ENCODE measurements around the gene CD44.

DNA sequence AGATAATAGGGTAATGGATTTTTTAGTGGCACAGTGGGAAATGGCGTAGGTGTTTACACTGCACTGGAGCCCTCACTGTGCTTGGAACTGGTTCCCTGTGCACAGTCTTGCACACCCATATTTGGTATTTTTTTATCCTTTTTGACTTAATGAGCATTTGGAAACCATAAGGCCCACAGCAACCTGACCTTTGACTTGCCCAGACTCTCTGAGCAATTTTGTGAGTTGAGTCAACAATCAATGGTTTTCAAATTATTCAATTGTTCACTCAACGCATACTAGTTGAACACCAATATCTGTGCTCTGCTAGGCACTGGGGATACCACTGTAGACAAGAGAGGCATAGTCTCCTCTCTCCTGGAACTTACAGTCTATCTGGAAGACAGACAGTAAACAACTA, 14.3 kb downstream of the CD44 start:
- TF ChIP-seq CTCF (conservative IDR thresholded peaks at IDR 0.05; ENCODE audit: low read depth, low read length) (no peak), EZH2 (IDR thresholded peaks at IDR 0.05; ENCODE audit: borderline replicate concordance, low read depth, low read length, poor library complexity, severe bottlenecking) (no peak)

All from A673 (cell line).